Measurements from ENCODE around the gene WIPI1. TPM values are rescaled to one million over a fixed set of nuclear protein-coding genes. Genes with fewer than 3 reads are reported as not detected.

The WIPI1 gene
- total RNA-seq, 2 experiments from 2014 or later = 34.4 to 43.5 TPM

GRCh38 chr17:68382582-68383085 is 74.7 kb downstream of the WIPI1 start:
- Histone ChIP-seq H3K9me2 (ENCODE audit: insufficient read depth, low read length) (no peaks in the 10 kb centered on the region), H3K9me3 (ENCODE audit: low read length) (no peaks in the 10 kb centered on the region), H3K4me2 (ENCODE audit: low read length) (no peak overlapping the region), H3K4me3 (ENCODE audit: low read depth, low read length, poor library complexity, severe bottlenecking) (no peak overlapping the region), H4K20me1 (ENCODE audit: insufficient read depth, low read length) (no peaks in the 10 kb centered on the region), H3K27ac (ENCODE audit: low read depth, low read length, poor library complexity, severe bottlenecking) (no peak overlapping the region), H3K79me2 (ENCODE audit: insufficient read depth, low read depth, low read length) (no peaks in the 10 kb centered on the region), H3K4me1 (ENCODE audit: insufficient read depth, low read length, poor library complexity, severe bottlenecking) (no peaks in the 10 kb centered on the region), H2AFZ (ENCODE audit: low read length) (no peak overlapping the region), H3K36me3 (ENCODE audit: insufficient read depth, low read length) (no peaks in the 10 kb centered on the region)
- intact Hi-C loops (cut with micrococcal nuclease; ENCODE audit: unreplicated experiment) = no loop called here
- DNase-seq (ENCODE audit: low spot score) = no peak
- POLR2A ChIA-PET = interaction anchor here (1.1 to 1.6 kb wide), 2 partner anchors 16 to 36 kb away, joined by 4 to 6 read pairs; no protein-coding TSS in a partner anchor
- CTCF ChIA-PET (ENCODE audit: unreplicated experiment) = interaction anchor here (1.0 kb wide), 1 partner anchor 14 kb away, joined by 3 read pairs; no protein-coding TSS in a partner anchor
- BruUV-seq (replicated peaks) = no TSS peak
- TF ChIP-seq EZH2phosphoT487 (IDR thresholded peaks at IDR 0.05; ENCODE audit: borderline replicate concordance, low read depth, low read length) = no peak
- TF ChIP-seq, protein P1, sequence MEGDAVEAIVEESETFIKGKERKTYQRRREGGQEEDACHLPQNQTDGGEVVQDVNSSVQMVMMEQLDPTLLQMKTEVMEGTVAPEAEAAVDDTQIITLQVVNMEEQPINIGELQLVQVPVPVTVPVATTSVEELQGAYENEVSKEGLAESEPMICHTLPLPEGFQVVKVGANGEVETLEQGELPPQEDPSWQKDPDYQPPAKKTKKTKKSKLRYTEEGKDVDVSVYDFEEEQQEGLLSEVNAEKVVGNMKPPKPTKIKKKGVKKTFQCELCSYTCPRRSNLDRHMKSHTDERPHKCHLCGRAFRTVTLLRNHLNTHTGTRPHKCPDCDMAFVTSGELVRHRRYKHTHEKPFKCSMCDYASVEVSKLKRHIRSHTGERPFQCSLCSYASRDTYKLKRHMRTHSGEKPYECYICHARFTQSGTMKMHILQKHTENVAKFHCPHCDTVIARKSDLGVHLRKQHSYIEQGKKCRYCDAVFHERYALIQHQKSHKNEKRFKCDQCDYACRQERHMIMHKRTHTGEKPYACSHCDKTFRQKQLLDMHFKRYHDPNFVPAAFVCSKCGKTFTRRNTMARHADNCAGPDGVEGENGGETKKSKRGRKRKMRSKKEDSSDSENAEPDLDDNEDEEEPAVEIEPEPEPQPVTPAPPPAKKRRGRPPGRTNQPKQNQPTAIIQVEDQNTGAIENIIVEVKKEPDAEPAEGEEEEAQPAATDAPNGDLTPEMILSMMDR (conservative IDR thresholded peaks at IDR 0.05; ENCODE audit: low read length) = no peak

GRCh38 chr17:68381076-68381900 is 76.0 kb downstream of the WIPI1 start:
- CTCF ChIA-PET (ENCODE audit: unreplicated experiment) = interaction anchor here (0.8 kb wide), 1 partner anchor 18 kb away, joined by 3 read pairs; no protein-coding TSS in a partner anchor
- POLR2A ChIA-PET = interaction anchor here (0.6 to 1.6 kb wide), 5 partner anchors 11 to 162 kb away, joined by 3 to 6 read pairs (median 4); no protein-coding TSS in a partner anchor
- no peak overlapping the region for H2AFZ ChIP-seq (ENCODE audit: low read length)

More at GRCh38 chr17:68381076-68381900, 76.0 kb downstream of the WIPI1 start:
- DNase-seq (ENCODE audit: low spot score) = no peak
- H3K4me1 ChIP-seq (ENCODE audit: insufficient read depth, low read length, poor library complexity, severe bottlenecking) = no peaks in the 10 kb centered on the region
- no peaks in the 10 kb centered on the region for H3K9me3 ChIP-seq (ENCODE audit: low read length)
- H4K20me1 ChIP-seq (ENCODE audit: insufficient read depth, low read length) = no peaks in the 10 kb centered on the region
- no peaks in the 10 kb centered on the region for H3K79me2 ChIP-seq (ENCODE audit: insufficient read depth, low read depth, low read length)
- H3K4me3 ChIP-seq (ENCODE audit: low read depth, low read length, poor library complexity, severe bottlenecking) = no peak overlapping the region
- no peak overlapping the region for H3K27ac ChIP-seq (ENCODE audit: low read depth, low read length, poor library complexity, severe bottlenecking)
- no peak overlapping the region for H3K4me2 ChIP-seq (ENCODE audit: low read length)
- no peaks in the 10 kb centered on the region for H3K36me3 ChIP-seq (ENCODE audit: insufficient read depth, low read length)
- H3K9me2 ChIP-seq (ENCODE audit: insufficient read depth, low read length) = no peaks in the 10 kb centered on the region
- TF ChIP-seq, protein P1 (conservative IDR thresholded peaks at IDR 0.05; ENCODE audit: low read length) = no peak
- TF ChIP-seq EZH2phosphoT487 (IDR thresholded peaks at IDR 0.05; ENCODE audit: borderline replicate concordance, low read depth, low read length) = no peak
- BruUV-seq (replicated peaks) = no TSS peak
- intact Hi-C loops (cut with micrococcal nuclease; ENCODE audit: unreplicated experiment) = no loop called here

Measured in OCI-LY7 (cell line).